Mucosa of descending colon (tissue), 3 donors: ENCODE results near the gene KRTAP5-10. TPM values are rescaled to one million over a fixed set of nuclear protein-coding genes. Genes with fewer than 3 reads are reported as not detected.
A peak's percentile ranks its signal among the peaks of the same experiment; 100 is the strongest.
"Not testable (repeated sequence)": the region's sequence is repeated elsewhere in the genome, so short reads cannot be mapped to it uniquely, and the experiment has no call there.

Source experiments
- ATAC-seq: fragments of 200-7000 bp; cut with Tn5 transposase; one replicate; pipeline ENCODE4 v1.9.1; 2020; ENCODE audit warnings: mild to moderate bottlenecking, moderate library complexity
- DNase-seq, 3 donors: peaks; one replicate each; pipeline ENCODE4 v3.0.0-alpha.2; 2020
- H3K36me3 ChIP-seq: fragments of 200-600 bp; one replicate; pipeline ENCODE4 v1.8.0; 2021; ENCODE audit warnings: low read depth, mild to moderate bottlenecking
- H3K4me1 ChIP-seq: fragments of 200-600 bp; one replicate; pipeline ENCODE4 v1.8.0; 2021; ENCODE audit warnings: low read depth, mild to moderate bottlenecking
- H3K4me3 ChIP-seq: fragments of 200-600 bp; one replicate; pipeline ENCODE4 v1.8.0; 2021; ENCODE audit warnings: mild to moderate bottlenecking
- H3K9me3 ChIP-seq: fragments of 200-600 bp; one replicate; pipeline ENCODE4 v1.8.0; 2021; ENCODE audit warnings: mild to moderate bottlenecking
- CTCF ChIP-seq: fragments of 200-600 bp; IDR thresholded peaks from one replicate; pipeline ENCODE4 v1.8.0; 2022; ENCODE audit warnings: antibody characterized with exemption, mild to moderate bottlenecking
- intact Hi-C, 2 donors: fragments of 100-400 bp; cut with DNase I in 1 of 2; cut with micrococcal nuclease in 1 of 2; formaldehyde crosslinking; loops; one replicate each; pipeline versions ENCODE4 v1.11.0 to v1.11.1; 2022; cut with DNase I, micrococcal nuclease
- total RNA-seq, 3 donors: library from RNA; stranded (reverse); fragmentation: NEBNext Ultra II Directional in 2 of 3; extraction: Animal tissue kit (Norgen Biotek cat#: 25700) in 2 of 3; gene quantifications; one replicate each; pipeline versions ENCODE4 v1.2.1 to v1.2.4, GENCODE V29; 2021 to 2023
- donor health status: DM: no; HTN: no; CAD: no; lungs with moderate emphysema.
- donor health status: DM: no; HTN: no; CAD: no.
- donor health status: DM: no; HTN: yes; CAD: no.

Gene KRTAP5-10
- total RNA-seq, 3 donors from 2014 or later, result 0.34 to 0.75 TPM; not detected in 1

- Histone ChIP-seq H3K4me3 (no peak overlapping the region), H3K36me3 (no peaks in the 10 kb centered on the region), H3K9me3 (no peaks in the 10 kb centered on the region), H3K4me1 (no peaks in the 10 kb centered on the region)
- no peak for DNase-seq
- intact Hi-C loops, result no loop called here
- TF ChIP-seq CTCF, result no peak
- no peak for ATAC-seq
Measured at GRCh38 chr11:71562120-71562519, 3.2 kb upstream of the KRTAP5-10 start.

- Histone ChIP-seq H3K36me3 (no peaks in the 10 kb centered on the region), H3K4me3 (no peak overlapping the region), H3K9me3 (no peaks in the 10 kb centered on the region), H3K4me1 (no peaks in the 10 kb centered on the region)
- TF ChIP-seq CTCF, result no peak
- ATAC-seq (peak; percentile 59), DNase-seq (peak in 1 of 3 donors; percentile 28)
- intact Hi-C loops, result no loop called here
Measured at GRCh38 chr11:71563406-71563805, 2.0 kb upstream of the KRTAP5-10 start.

GRCh38 chr11:71564430-71564829, 933 bp upstream of the KRTAP5-10 start:
- no peak for DNase-seq
- peak; percentile 39 for ATAC-seq

GRCh38 chr11:71566081-71566620, 788 bp downstream of the KRTAP5-10 start:
- no peaks in the 10 kb centered on the region for H3K36me3 ChIP-seq
- intact Hi-C loops, result no loop called here
- DNase-seq (peak in 2 of 3 donors; percentile 17 to 62), ATAC-seq (peak; percentile 26)
- no peak for TF ChIP-seq CTCF
- H3K4me3 ChIP-seq, result no peak overlapping the region
- H3K9me3 ChIP-seq, result no peaks in the 10 kb centered on the region
- H3K4me1 ChIP-seq, result no peaks in the 10 kb centered on the region

More at GRCh38 chr11:71564430-71564829, 933 bp upstream of the KRTAP5-10 start:
- H3K4me1 ChIP-seq, result no peaks in the 10 kb centered on the region
- intact Hi-C loops, result no loop called here
- H3K36me3 ChIP-seq, result no peaks in the 10 kb centered on the region
- no peak overlapping the region for H3K4me3 ChIP-seq
- no peaks in the 10 kb centered on the region for H3K9me3 ChIP-seq
- TF ChIP-seq CTCF, result no peak

- intact Hi-C loops, result not testable (repeated sequence)
Measured at GRCh38 chr11:71566626-71567599, 1.6 kb downstream of the KRTAP5-10 start.

GRCh38 chr11:71567633-71568032, 2.3 kb downstream of the KRTAP5-10 start:
- intact Hi-C loops, H3K36me3 ChIP-seq, H3K9me3 ChIP-seq, DNase-seq, H3K4me1 ChIP-seq, H3K4me3 ChIP-seq, ATAC-seq: not testable (repeated sequence)

More at GRCh38 chr11:71566626-71567599, 1.6 kb downstream of the KRTAP5-10 start:
- peak; percentile 29 for ATAC-seq
- H3K4me3 ChIP-seq, H3K36me3 ChIP-seq, H3K9me3 ChIP-seq, H3K4me1 ChIP-seq, DNase-seq: not testable (repeated sequence)
